AG08396 (cell line): Measurements from ENCODE around the gene PELI2.

Source experiments
- DNase-seq: peaks from one replicate; pipeline ENCODE4 v3.0.0; 2012; ENCODE audit warnings: low spot score, mixed read lengths

Gene PELI2

GRCh38 chr14:56300495-56300894 lies 182.3 kb downstream of the PELI2 start:
- DNase-seq: no peak

GRCh38 chr14:56304456-56304855 lies 186.2 kb downstream of the PELI2 start:
- DNase-seq: no peak

GRCh38 chr14:56309198-56309597 lies 191.0 kb downstream of the PELI2 start:
- no peak for DNase-seq

- peak; percentile 21 for DNase-seq
These were observed 192.4 kb downstream of the PELI2 start for GRCh38 chr14:56310643-56311042.

GRCh38 chr14:56313789-56314188 lies 195.6 kb downstream of the PELI2 start:
- no peak for DNase-seq

GRCh38 chr14:56318393-56319115 lies 200.3 kb downstream of the PELI2 start:
- no peak for DNase-seq

- no peak for DNase-seq
These were observed 203.7 kb downstream of the PELI2 start for GRCh38 chr14:56321861-56322260.

GRCh38 chr14:56322531-56322930 lies 204.3 kb downstream of the PELI2 start:
- no peak for DNase-seq

- DNase-seq: no peak
These were observed 206.2 kb downstream of the PELI2 start for GRCh38 chr14:56324454-56324853.

- DNase-seq: no peak
These were observed 206.9 kb downstream of the PELI2 start for GRCh38 chr14:56324856-56325699.

GRCh38 chr14:56328021-56328420 lies 209.8 kb downstream of the PELI2 start:
- DNase-seq: no peak

GRCh38 chr14:56331592-56332216 lies 213.5 kb downstream of the PELI2 start:
- DNase-seq: no peak

- peak; percentile 61 for DNase-seq
These were observed 215.4 kb downstream of the PELI2 start for GRCh38 chr14:56333359-56334292.

GRCh38 chr14:56334458-56334857 lies 216.2 kb downstream of the PELI2 start:
- no peak for DNase-seq

- no peak for DNase-seq
These were observed 220.5 kb downstream of the PELI2 start for GRCh38 chr14:56338674-56339073.

GRCh38 chr14:56339855-56340701 lies 221.9 kb downstream of the PELI2 start:
- DNase-seq: peak; percentile 75

- no peak for DNase-seq
These were observed 222.7 kb downstream of the PELI2 start for GRCh38 chr14:56340932-56341331.

GRCh38 chr14:56341766-56342493 lies 223.7 kb downstream of the PELI2 start:
- no peak for DNase-seq

- peak; percentile 43 for DNase-seq
These were observed 224.3 kb downstream of the PELI2 start for GRCh38 chr14:56342494-56342942.

GRCh38 chr14:56349960-56350359 lies 231.7 kb downstream of the PELI2 start:
- no peak for DNase-seq
